HepG2 (cell line): ENCODE measurements around the gene TSPAN15. TPM values are rescaled to one million over a fixed set of nuclear protein-coding genes. Genes with fewer than 3 reads are reported as not detected.

Experiments used
- CC2D1A ChIP-seq: sonication (generic); formaldehyde crosslinking; IDR thresholded peaks from 2 replicates; pipeline ENCODE4 v1.8.1; 2023; ENCODE audit warnings: mild to moderate bottlenecking, missing genetic modification reagents
- GATAD2A ChIP-seq: IDR thresholded peaks from 2 replicates; pipeline ENCODE4 v1.6.1; 2016
- HNRNPH1 ChIP-seq: fragments of 200-400 bp; formaldehyde crosslinking; optimal IDR thresholded peaks from 2 replicates; pipeline ENCODE3; 2017; ENCODE audit warnings: mild to moderate bottlenecking, low read depth, low read length
- MEF2D ChIP-seq: sonication (generic); formaldehyde crosslinking; IDR thresholded peaks from 2 replicates; pipeline ENCODE4 v1.5.1; 2020; ENCODE audit warnings: mild to moderate bottlenecking, missing genetic modification reagents
- RBAK ChIP-seq: sonication (generic); formaldehyde crosslinking; IDR thresholded peaks from 2 replicates; pipeline ENCODE4 v1.5.1; 2020; ENCODE audit warnings: mild to moderate bottlenecking, missing genetic modification reagents
- TFDP2 ChIP-seq: sonication (generic); formaldehyde crosslinking; IDR thresholded peaks from 2 replicates; pipeline ENCODE4 v1.4.0; 2020; ENCODE audit warnings: missing genetic modification reagents
- XBP1 ChIP-seq: sonication (generic); formaldehyde crosslinking; IDR thresholded peaks from 2 replicates; pipeline ENCODE4 v1.5.0; 2020; ENCODE audit warnings: missing genetic modification reagents
- ZBTB20 ChIP-seq: sonication (generic); formaldehyde crosslinking; IDR thresholded peaks from 2 replicates; pipeline ENCODE4 v1.8.1; 2023; ENCODE audit warnings: missing genetic modification reagents, low read depth, mild to moderate bottlenecking, borderline replicate concordance
- ZBTB26 ChIP-seq: IDR thresholded peaks from 2 replicates; pipeline ENCODE4 v1.6.1; 2016; ENCODE audit warnings: missing compliant biosample characterization, missing genetic modification reagents, borderline replicate concordance
- ZNF18 ChIP-seq: sonication (generic); formaldehyde crosslinking; IDR thresholded peaks from 2 replicates; pipeline ENCODE4 v1.8.0; 2022; ENCODE audit warnings: mild to moderate bottlenecking, missing genetic modification reagents; ENCODE audit not compliant: insufficient replicate concordance
- ZNF20 ChIP-seq: sonication (generic); formaldehyde crosslinking; IDR thresholded peaks from 2 replicates; pipeline ENCODE4 v1.4.0; 2020; ENCODE audit warnings: mild to moderate bottlenecking, moderate library complexity, missing genetic modification reagents
- ZNF558 ChIP-seq: sonication (generic); formaldehyde crosslinking; IDR thresholded peaks from 2 replicates; pipeline ENCODE4 v1.9.0; 2022; ENCODE audit warnings: mild to moderate bottlenecking, missing genetic modification reagents, borderline replicate concordance
- polyA plus RNA-seq, 8 experiments: library from polyadenylated mRNA; depleted of rRNA in 3 of 8; stranded (reverse) in 7 of 8; unstranded in 1 of 8; fragments of >200 nt; fragmentation: Illumina TruSeq in 4 of 8; extraction: Trizol in 4 of 8; gene quantifications; 2 replicates each; pipeline versions ENCODE4 v1.2.1 to v1.2.3, GENCODE V29; 2011 to 2016; ENCODE audit warnings: low read depth in 4 of 8, missing spikeins in 1 of 8, mixed read lengths in 1 of 8; ENCODE audit not compliant: insufficient read depth in 1 of 8
- total RNA-seq, 5 experiments: library from RNA; depleted of rRNA; stranded (reverse); fragments of >200 nt; fragmentation: Illumina TruSeq; extraction: Trizol; gene quantifications; 2 replicates each; pipeline ENCODE4 v1.2.3, GENCODE V29; 2016; ENCODE audit warnings: low read depth in 1 of 5
- TF ChIP-seq, protein P1 (sequence below): sonication (generic); formaldehyde crosslinking; IDR thresholded peaks from 2 replicates; pipeline ENCODE4 v1.5.0; 2020; ENCODE audit warnings: mild to moderate bottlenecking, missing genetic modification reagents
- TF ChIP-seq, protein P2 (sequence below): IDR thresholded peaks from 2 replicates; pipeline ENCODE4 v1.6.1; 2018; ENCODE audit warnings: missing genetic modification reagents, mild to moderate bottlenecking, missing compliant biosample characterization
- TF ChIP-seq, protein P3 (sequence below): sonication (generic); formaldehyde crosslinking; IDR thresholded peaks from 2 replicates; pipeline ENCODE4 v1.9.0; 2021; ENCODE audit warnings: missing genetic modification reagents, borderline replicate concordance
- TF ChIP-seq, protein P4 (sequence below): sonication (generic); formaldehyde crosslinking; IDR thresholded peaks from 2 replicates; pipeline ENCODE4 v1.5.0; 2020; ENCODE audit warnings: missing genetic modification reagents

The TSPAN15 gene
- total and polyA plus RNA-seq, 2 of the 13 experiments (the other 11 are each of a cell fraction or from before 2014, with no cell fraction given), result 0.27 to 3.2 TPM

- TF ChIP-seq, protein P1, sequence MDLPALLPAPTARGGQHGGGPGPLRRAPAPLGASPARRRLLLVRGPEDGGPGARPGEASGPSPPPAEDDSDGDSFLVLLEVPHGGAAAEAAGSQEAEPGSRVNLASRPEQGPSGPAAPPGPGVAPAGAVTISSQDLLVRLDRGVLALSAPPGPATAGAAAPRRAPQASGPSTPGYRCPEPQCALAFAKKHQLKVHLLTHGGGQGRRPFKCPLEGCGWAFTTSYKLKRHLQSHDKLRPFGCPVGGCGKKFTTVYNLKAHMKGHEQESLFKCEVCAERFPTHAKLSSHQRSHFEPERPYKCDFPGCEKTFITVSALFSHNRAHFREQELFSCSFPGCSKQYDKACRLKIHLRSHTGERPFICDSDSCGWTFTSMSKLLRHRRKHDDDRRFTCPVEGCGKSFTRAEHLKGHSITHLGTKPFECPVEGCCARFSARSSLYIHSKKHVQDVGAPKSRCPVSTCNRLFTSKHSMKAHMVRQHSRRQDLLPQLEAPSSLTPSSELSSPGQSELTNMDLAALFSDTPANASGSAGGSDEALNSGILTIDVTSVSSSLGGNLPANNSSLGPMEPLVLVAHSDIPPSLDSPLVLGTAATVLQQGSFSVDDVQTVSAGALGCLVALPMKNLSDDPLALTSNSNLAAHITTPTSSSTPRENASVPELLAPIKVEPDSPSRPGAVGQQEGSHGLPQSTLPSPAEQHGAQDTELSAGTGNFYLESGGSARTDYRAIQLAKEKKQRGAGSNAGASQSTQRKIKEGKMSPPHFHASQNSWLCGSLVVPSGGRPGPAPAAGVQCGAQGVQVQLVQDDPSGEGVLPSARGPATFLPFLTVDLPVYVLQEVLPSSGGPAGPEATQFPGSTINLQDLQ (CRISPR knock-in tag), result 0 out of 2 replicates have a peak, but pooled peaks have one; percentile 26
- TF ChIP-seq MEF2D (CRISPR knock-in tag) (no peak), TFDP2 (peak; percentile 64), XBP1 (CRISPR knock-in tag) (no peak), ZBTB20 (CRISPR knock-in tag) (no peak; the same call in 1 of the 2 replicates), ZBTB26 (CRISPR knock-in tag) (no peak), ZNF18 (no peak), ZNF558 (CRISPR knock-in tag) (no peak), HNRNPH1 (no peak), CC2D1A (CRISPR knock-in tag) (no peak), ZNF20 (CRISPR knock-in tag) (no peak), GATAD2A (CRISPR knock-in tag) (peak; percentile 33; the same call in 1 of the 2 replicates), RBAK (CRISPR knock-in tag) (no peak)
- TF ChIP-seq, protein P2, sequence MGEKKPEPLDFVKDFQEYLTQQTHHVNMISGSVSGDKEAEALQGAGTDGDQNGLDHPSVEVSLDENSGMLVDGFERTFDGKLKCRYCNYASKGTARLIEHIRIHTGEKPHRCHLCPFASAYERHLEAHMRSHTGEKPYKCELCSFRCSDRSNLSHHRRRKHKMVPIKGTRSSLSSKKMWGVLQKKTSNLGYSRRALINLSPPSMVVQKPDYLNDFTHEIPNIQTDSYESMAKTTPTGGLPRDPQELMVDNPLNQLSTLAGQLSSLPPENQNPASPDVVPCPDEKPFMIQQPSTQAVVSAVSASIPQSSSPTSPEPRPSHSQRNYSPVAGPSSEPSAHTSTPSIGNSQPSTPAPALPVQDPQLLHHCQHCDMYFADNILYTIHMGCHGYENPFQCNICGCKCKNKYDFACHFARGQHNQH (CRISPR knock-in tag), result no peak
- TF ChIP-seq, protein P3, sequence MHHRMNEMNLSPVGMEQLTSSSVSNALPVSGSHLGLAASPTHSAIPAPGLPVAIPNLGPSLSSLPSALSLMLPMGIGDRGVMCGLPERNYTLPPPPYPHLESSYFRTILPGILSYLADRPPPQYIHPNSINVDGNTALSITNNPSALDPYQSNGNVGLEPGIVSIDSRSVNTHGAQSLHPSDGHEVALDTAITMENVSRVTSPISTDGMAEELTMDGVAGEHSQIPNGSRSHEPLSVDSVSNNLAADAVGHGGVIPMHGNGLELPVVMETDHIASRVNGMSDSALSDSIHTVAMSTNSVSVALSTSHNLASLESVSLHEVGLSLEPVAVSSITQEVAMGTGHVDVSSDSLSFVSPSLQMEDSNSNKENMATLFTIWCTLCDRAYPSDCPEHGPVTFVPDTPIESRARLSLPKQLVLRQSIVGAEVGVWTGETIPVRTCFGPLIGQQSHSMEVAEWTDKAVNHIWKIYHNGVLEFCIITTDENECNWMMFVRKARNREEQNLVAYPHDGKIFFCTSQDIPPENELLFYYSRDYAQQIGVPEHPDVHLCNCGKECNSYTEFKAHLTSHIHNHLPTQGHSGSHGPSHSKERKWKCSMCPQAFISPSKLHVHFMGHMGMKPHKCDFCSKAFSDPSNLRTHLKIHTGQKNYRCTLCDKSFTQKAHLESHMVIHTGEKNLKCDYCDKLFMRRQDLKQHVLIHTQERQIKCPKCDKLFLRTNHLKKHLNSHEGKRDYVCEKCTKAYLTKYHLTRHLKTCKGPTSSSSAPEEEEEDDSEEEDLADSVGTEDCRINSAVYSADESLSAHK (CRISPR knock-in tag), result no peak
- TF ChIP-seq, protein P4, sequence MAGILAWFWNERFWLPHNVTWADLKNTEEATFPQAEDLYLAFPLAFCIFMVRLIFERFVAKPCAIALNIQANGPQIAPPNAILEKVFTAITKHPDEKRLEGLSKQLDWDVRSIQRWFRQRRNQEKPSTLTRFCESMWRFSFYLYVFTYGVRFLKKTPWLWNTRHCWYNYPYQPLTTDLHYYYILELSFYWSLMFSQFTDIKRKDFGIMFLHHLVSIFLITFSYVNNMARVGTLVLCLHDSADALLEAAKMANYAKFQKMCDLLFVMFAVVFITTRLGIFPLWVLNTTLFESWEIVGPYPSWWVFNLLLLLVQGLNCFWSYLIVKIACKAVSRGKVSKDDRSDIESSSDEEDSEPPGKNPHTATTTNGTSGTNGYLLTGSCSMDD (CRISPR knock-in tag), result no peak
Measured at GRCh38 chr10:69408318-69409175, 42.7 kb upstream of the TSPAN15 start (continued).
